ENCODE data around the gene GLIPR1L2. TPM values are rescaled to one million over a fixed set of nuclear protein-coding genes. Genes with fewer than 3 reads are reported as not detected.
A peak's percentile ranks its signal among the peaks of the same experiment; 100 is the strongest.

GLIPR1L2 gene
- total RNA-seq, 4 donors from 2014 or later, result 0.53 to 1.6 (median 0.80) TPM

- no peak overlapping the region for H3K4me3 ChIP-seq (ENCODE audit: low read depth, poor library complexity, severe bottlenecking)
- TF ChIP-seq POLR2A (IDR thresholded peaks at IDR 0.05), result no peak
- TF ChIP-seq CTCF (IDR thresholded peaks at IDR 0.05), result no peak
- 84 to 91% methylated on average over 1 of the region's 1 CpG for WGBS, 2 donors
- DNase-seq (ENCODE audit: low spot score in 2 of 2), result no peak
- intact Hi-C loops (cut with DNase I; ENCODE audit: low total_unique reads), result no loop called here
Observed at GRCh38 chr12:75378354-75378753, 12.5 kb upstream of the GLIPR1L2 start.

GRCh38 chr12:75389061-75389460, 1.8 kb upstream of the GLIPR1L2 start:
- intact Hi-C loops (cut with DNase I; ENCODE audit: low total_unique reads), result no loop called here
- TF ChIP-seq CTCF (IDR thresholded peaks at IDR 0.05) (no peak), POLR2A (IDR thresholded peaks at IDR 0.05) (no peak)
- 85 to 94% methylated on average over 1 of the region's 1 CpG for WGBS, 2 donors
- no peak for DNase-seq (ENCODE audit: low spot score in 2 of 2)
- no peak overlapping the region for H3K4me3 ChIP-seq (ENCODE audit: low read depth, poor library complexity, severe bottlenecking)

GRCh38 chr12:75389706-75390105, 1.2 kb upstream of the GLIPR1L2 start:
- no peak overlapping the region for H3K4me3 ChIP-seq (ENCODE audit: low read depth, poor library complexity, severe bottlenecking)
- TF ChIP-seq CTCF (IDR thresholded peaks at IDR 0.05) (no peak), POLR2A (IDR thresholded peaks at IDR 0.05) (no peak)
- DNase-seq (ENCODE audit: low spot score in 2 of 2), result no peak
- intact Hi-C loops (cut with DNase I; ENCODE audit: low total_unique reads), result no loop called here
- 19 to 24% methylated on average over 1 of the region's 1 CpG for WGBS, 2 donors

- intact Hi-C loops (cut with DNase I; ENCODE audit: low total_unique reads), result no loop called here
- 20 to 24% methylated on average over 6 of the region's 6 CpGs for WGBS, 2 donors
Observed at GRCh38 chr12:75390156-75390898, 562 bp upstream of the GLIPR1L2 start.

DNA sequence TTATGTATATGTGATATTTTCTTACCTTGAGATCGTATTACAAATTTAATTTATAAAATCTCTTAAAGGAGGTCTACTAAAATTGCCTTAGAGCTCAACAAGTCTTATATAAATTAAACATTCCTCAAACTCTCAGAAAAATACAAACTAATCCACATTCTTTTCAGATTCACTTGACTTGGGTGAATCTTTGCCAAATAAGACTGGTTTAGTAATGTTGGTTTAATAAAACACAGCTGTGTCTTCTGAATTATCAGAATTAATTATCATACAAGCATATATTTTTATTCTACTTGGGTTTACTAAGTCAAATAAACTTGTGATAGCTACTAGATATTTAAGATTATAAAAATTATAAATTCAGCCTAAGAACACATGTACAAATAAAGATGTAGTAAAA, 13.3 kb downstream of the GLIPR1L2 start:
- no peak overlapping the region for H3K4me3 ChIP-seq (ENCODE audit: low read depth, poor library complexity, severe bottlenecking)
- intact Hi-C loops (cut with DNase I; ENCODE audit: low total_unique reads), result no loop called here
- no peak for TF ChIP-seq POLR2A (IDR thresholded peaks at IDR 0.05)
- no peak for TF ChIP-seq CTCF (IDR thresholded peaks at IDR 0.05)
- 75 to 83% methylated on average over 1 of the region's 1 CpG for WGBS, 2 donors
- no peak for DNase-seq (ENCODE audit: low spot score in 2 of 2)

More at GRCh38 chr12:75390156-75390898, 562 bp upstream of the GLIPR1L2 start:
- peak overlapping the region; percentile 48 for H3K4me3 ChIP-seq (ENCODE audit: low read depth, poor library complexity, severe bottlenecking)
- DNase-seq (ENCODE audit: low spot score in 2 of 2), result no peak
- TF ChIP-seq POLR2A (IDR thresholded peaks at IDR 0.05) (no peak), CTCF (IDR thresholded peaks at IDR 0.05) (no peak)

DNA sequence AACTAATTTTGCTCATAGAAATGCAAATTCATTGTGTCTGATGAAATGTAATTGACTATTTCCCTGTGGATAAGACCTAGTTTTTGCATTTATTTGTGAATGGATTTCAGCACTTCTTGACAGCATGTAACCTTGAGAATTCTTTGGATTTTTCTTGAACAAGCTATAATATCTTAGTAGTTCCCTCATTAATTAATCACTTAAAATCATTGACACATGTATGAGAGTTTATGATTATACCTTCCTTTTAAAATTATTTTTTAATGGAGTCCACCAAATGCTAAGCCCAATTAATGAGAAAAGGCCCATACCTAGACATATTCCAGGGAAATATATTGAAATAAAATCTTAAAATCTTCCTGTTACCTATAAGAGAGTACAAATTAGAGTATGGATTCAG, 16.8 kb downstream of the GLIPR1L2 start:
- intact Hi-C loops (cut with DNase I; ENCODE audit: low total_unique reads), result no loop called here
- DNase-seq (ENCODE audit: low spot score in 2 of 2), result no peak
- no peak overlapping the region for H3K4me3 ChIP-seq (ENCODE audit: low read depth, poor library complexity, severe bottlenecking)
- TF ChIP-seq CTCF (IDR thresholded peaks at IDR 0.05), result no peak
- no peak for TF ChIP-seq POLR2A (IDR thresholded peaks at IDR 0.05)

Data from lower leg skin (tissue), 4 donors.